ENCODE data around the gene MAP4K4.

The MAP4K4 gene

GRCh38 chr2:101697124-101698013 is at the start of gene MAP4K4:
Gene MAP4K4 (plus strand): TSS chr2:101697707. CDS start chr2:101698081, 374 bp downstream.
- Histone ChIP-seq H3K4me3 (ENCODE audit: insufficient read length, low read depth) (peak within 1 kb of the TSS; percentile 87), H3K36me3 (ENCODE audit: insufficient read depth, insufficient read length, low read length) (peaks cover 32% of the 10 kb centered on the region), H3K27me3 (ENCODE audit: insufficient read depth, insufficient read length) (peaks cover 3% of the 10 kb centered on the region), H3K4me1 (ENCODE audit: insufficient read depth, insufficient read length) (no peaks in the 10 kb centered on the region), H3K9ac (ENCODE audit: insufficient read length, low read depth) (peak within 1 kb of the TSS; percentile 93), H3K9me3 (ENCODE audit: insufficient read depth, low read length) (no peaks in the 10 kb centered on the region; the same call in 1 of the 2 replicates)
- TF ChIP-seq ZNF274 (IDR thresholded peaks at IDR 0.05; ENCODE audit: low read depth, low read length): no peak
- peak; percentile 43 for TF ChIP-seq YY1 (IDR thresholded peaks at IDR 0.05; ENCODE audit: insufficient read depth, insufficient read length)
- TF ChIP-seq SUZ12 (IDR thresholded peaks at IDR 0.05; ENCODE audit: extremely low read depth, insufficient read depth, insufficient read length): no peak
- peak; percentile 55 for DNase-seq (ENCODE audit: low read depth, low spot score)

DNA sequence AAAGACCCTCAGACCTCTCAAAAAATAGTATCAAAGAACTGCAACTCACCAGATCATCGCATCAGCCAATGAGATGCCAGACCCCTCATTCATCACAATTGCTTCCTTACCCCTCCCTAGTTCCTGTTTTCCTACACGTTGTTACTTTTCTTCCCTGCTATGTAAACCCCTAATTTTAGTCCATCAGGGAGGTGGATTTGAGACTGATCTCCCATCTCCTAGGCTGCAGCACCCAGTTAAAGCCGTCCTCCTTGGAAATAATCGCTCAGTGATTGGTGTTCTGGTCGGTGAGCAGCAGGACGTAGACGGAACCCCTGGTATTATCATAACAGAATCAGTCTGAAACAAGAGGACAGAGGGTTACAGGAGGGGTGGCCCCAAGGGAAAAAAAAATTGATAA is 44.0 kb upstream of the MAP4K4 start:
- DNase-seq (ENCODE audit: low read depth, low spot score): no peak
- TF ChIP-seq YY1 (IDR thresholded peaks at IDR 0.05; ENCODE audit: insufficient read depth, insufficient read length): no peak
- no peak for TF ChIP-seq ZNF274 (IDR thresholded peaks at IDR 0.05; ENCODE audit: low read depth, low read length)
- no peak for TF ChIP-seq SUZ12 (IDR thresholded peaks at IDR 0.05; ENCODE audit: extremely low read depth, insufficient read depth, insufficient read length)

GRCh38 chr2:101655702-101656422 is 41.6 kb upstream of the MAP4K4 start:
- H3K4me3 ChIP-seq (ENCODE audit: insufficient read length, low read depth): no peak overlapping the region
- H3K4me1 ChIP-seq (ENCODE audit: insufficient read depth, insufficient read length): no peaks in the 10 kb centered on the region
- peaks cover 10% of the 10 kb centered on the region for H3K9me3 ChIP-seq (ENCODE audit: insufficient read depth, low read length)
- TF ChIP-seq YY1 (IDR thresholded peaks at IDR 0.05; ENCODE audit: insufficient read depth, insufficient read length) (no peak), ZNF274 (IDR thresholded peaks at IDR 0.05; ENCODE audit: low read depth, low read length) (no peak), SUZ12 (IDR thresholded peaks at IDR 0.05; ENCODE audit: extremely low read depth, insufficient read depth, insufficient read length) (no peak)
- H3K9ac ChIP-seq (ENCODE audit: insufficient read length, low read depth): no peak overlapping the region
- DNase-seq (ENCODE audit: low read depth, low spot score): no peak
- no peaks in the 10 kb centered on the region for H3K27me3 ChIP-seq (ENCODE audit: insufficient read depth, insufficient read length)
- H3K36me3 ChIP-seq (ENCODE audit: insufficient read depth, insufficient read length, low read length): no peaks in the 10 kb centered on the region

More for the DNA sequence above, 44.0 kb upstream of the MAP4K4 start:
- H3K4me1 ChIP-seq (ENCODE audit: insufficient read depth, insufficient read length): no peaks in the 10 kb centered on the region
- H3K36me3 ChIP-seq (ENCODE audit: insufficient read depth, insufficient read length, low read length): no peaks in the 10 kb centered on the region
- peaks cover 10% of the 10 kb centered on the region for H3K9me3 ChIP-seq (ENCODE audit: insufficient read depth, low read length)
- no peaks in the 10 kb centered on the region for H3K27me3 ChIP-seq (ENCODE audit: insufficient read depth, insufficient read length)
- H3K4me3 ChIP-seq (ENCODE audit: insufficient read length, low read depth): no peak overlapping the region
- H3K9ac ChIP-seq (ENCODE audit: insufficient read length, low read depth): no peak overlapping the region

- TF ChIP-seq YY1 (IDR thresholded peaks at IDR 0.05; ENCODE audit: insufficient read depth, insufficient read length) (no peak), SUZ12 (IDR thresholded peaks at IDR 0.05; ENCODE audit: extremely low read depth, insufficient read depth, insufficient read length) (no peak), ZNF274 (IDR thresholded peaks at IDR 0.05; ENCODE audit: low read depth, low read length) (no peak)
Measured at GRCh38 chr2:101657787-101658186, 39.7 kb upstream of the MAP4K4 start.

GRCh38 chr2:101658387-101658786 is 39.1 kb upstream of the MAP4K4 start:
- Histone ChIP-seq H3K27me3 (ENCODE audit: insufficient read depth, insufficient read length) (no peaks in the 10 kb centered on the region), H3K9ac (ENCODE audit: insufficient read length, low read depth) (no peak overlapping the region), H3K36me3 (ENCODE audit: insufficient read depth, insufficient read length, low read length) (no peaks in the 10 kb centered on the region), H3K4me1 (ENCODE audit: insufficient read depth, insufficient read length) (no peaks in the 10 kb centered on the region), H3K9me3 (ENCODE audit: insufficient read depth, low read length) (peaks cover 6% of the 10 kb centered on the region), H3K4me3 (ENCODE audit: insufficient read length, low read depth) (no peak overlapping the region)
- no peak for DNase-seq (ENCODE audit: low read depth, low spot score)
- TF ChIP-seq YY1 (IDR thresholded peaks at IDR 0.05; ENCODE audit: insufficient read depth, insufficient read length) (no peak), SUZ12 (IDR thresholded peaks at IDR 0.05; ENCODE audit: extremely low read depth, insufficient read depth, insufficient read length) (no peak), ZNF274 (IDR thresholded peaks at IDR 0.05; ENCODE audit: low read depth, low read length) (no peak)

More at GRCh38 chr2:101657787-101658186, 39.7 kb upstream of the MAP4K4 start:
- Histone ChIP-seq H3K36me3 (ENCODE audit: insufficient read depth, insufficient read length, low read length) (no peaks in the 10 kb centered on the region), H3K4me1 (ENCODE audit: insufficient read depth, insufficient read length) (no peaks in the 10 kb centered on the region), H3K9ac (ENCODE audit: insufficient read length, low read depth) (no peak overlapping the region), H3K27me3 (ENCODE audit: insufficient read depth, insufficient read length) (no peaks in the 10 kb centered on the region), H3K4me3 (ENCODE audit: insufficient read length, low read depth) (no peak overlapping the region), H3K9me3 (ENCODE audit: insufficient read depth, low read length) (peaks cover 10% of the 10 kb centered on the region)
- no peak for DNase-seq (ENCODE audit: low read depth, low spot score)

DNA sequence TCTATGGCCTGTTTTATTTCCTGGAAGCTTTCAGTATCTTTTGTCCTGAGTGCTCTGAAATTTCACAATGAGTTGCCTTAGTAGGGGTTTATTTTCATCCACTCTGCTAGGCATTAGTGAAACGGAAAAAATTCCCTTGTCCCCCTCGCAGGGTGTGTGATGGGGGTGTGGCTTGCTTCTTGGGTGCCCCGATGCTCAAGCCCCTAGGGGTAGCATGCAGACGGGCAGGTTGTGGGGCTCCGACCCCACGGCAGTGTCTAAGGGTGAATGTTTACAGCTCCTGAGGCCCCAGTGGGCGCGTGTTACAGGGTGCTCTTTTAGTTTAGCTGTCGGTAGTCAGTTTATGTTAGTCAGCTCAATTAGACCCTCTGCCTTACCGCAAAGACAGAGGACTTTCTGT is 32.2 kb upstream of the MAP4K4 start:
- H3K9me3 ChIP-seq (ENCODE audit: insufficient read depth, low read length): no peaks in the 10 kb centered on the region
- H3K9ac ChIP-seq (ENCODE audit: insufficient read length, low read depth): no peak overlapping the region
- H3K27me3 ChIP-seq (ENCODE audit: insufficient read depth, insufficient read length): no peaks in the 10 kb centered on the region
- no peaks in the 10 kb centered on the region for H3K36me3 ChIP-seq (ENCODE audit: insufficient read depth, insufficient read length, low read length)
- TF ChIP-seq YY1 (IDR thresholded peaks at IDR 0.05; ENCODE audit: insufficient read depth, insufficient read length) (no peak), ZNF274 (IDR thresholded peaks at IDR 0.05; ENCODE audit: low read depth, low read length) (no peak), SUZ12 (IDR thresholded peaks at IDR 0.05; ENCODE audit: extremely low read depth, insufficient read depth, insufficient read length) (no peak)
- H3K4me3 ChIP-seq (ENCODE audit: insufficient read length, low read depth): no peak overlapping the region
- H3K4me1 ChIP-seq (ENCODE audit: insufficient read depth, insufficient read length): no peaks in the 10 kb centered on the region
- DNase-seq (ENCODE audit: low read depth, low spot score): no peak

DNA sequence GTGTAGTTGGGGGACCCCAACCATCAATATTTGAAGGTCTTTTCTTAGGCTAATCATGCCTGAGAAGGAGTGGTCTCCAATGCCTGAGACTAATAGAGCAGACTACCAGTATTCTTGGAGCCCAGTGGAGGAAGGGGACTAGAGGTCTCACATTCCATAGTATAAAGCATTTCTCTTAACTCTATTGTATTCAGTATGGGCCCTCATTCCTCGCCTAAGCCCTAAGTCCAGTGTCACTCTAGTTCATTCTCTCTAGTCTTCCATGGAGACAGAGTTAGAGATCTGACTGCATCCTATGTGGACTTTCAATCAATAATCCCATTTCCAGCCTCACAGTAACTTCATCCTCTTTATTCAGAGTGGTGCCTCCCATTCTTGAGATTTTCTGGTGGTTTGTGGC is 29.7 kb upstream of the MAP4K4 start:
- H3K27me3 ChIP-seq (ENCODE audit: insufficient read depth, insufficient read length): no peaks in the 10 kb centered on the region
- no peaks in the 10 kb centered on the region for H3K4me1 ChIP-seq (ENCODE audit: insufficient read depth, insufficient read length)
- H3K36me3 ChIP-seq (ENCODE audit: insufficient read depth, insufficient read length, low read length): no peaks in the 10 kb centered on the region
- no peak overlapping the region for H3K9ac ChIP-seq (ENCODE audit: insufficient read length, low read depth)
- no peak overlapping the region for H3K4me3 ChIP-seq (ENCODE audit: insufficient read length, low read depth)
- DNase-seq (ENCODE audit: low read depth, low spot score): peak; percentile 13
- H3K9me3 ChIP-seq (ENCODE audit: insufficient read depth, low read length): peaks cover 14% of the 10 kb centered on the region
- TF ChIP-seq ZNF274 (IDR thresholded peaks at IDR 0.05; ENCODE audit: low read depth, low read length) (no peak), YY1 (IDR thresholded peaks at IDR 0.05; ENCODE audit: insufficient read depth, insufficient read length) (no peak), SUZ12 (IDR thresholded peaks at IDR 0.05; ENCODE audit: extremely low read depth, insufficient read depth, insufficient read length) (no peak)
